Left lung (tissue), 10 donors: Measurements from ENCODE around the gene CEP170B. TPM values are rescaled to one million over a fixed set of nuclear protein-coding genes. Genes with fewer than 3 reads are reported as not detected.
A peak's percentile ranks its signal among the peaks of the same experiment; 100 is the strongest.
"Not testable (repeated sequence)": the region's sequence is repeated elsewhere in the genome, so short reads cannot be mapped to it uniquely, and the experiment has no call there.

Experiments used
- ATAC-seq: fragments of 200-7000 bp; cut with Tn5 transposase; one replicate; pipeline ENCODE4 v1.9.1; 2020; ENCODE audit warnings: moderate library complexity
- DNase-seq, 4 donors: peaks; one replicate each; pipeline ENCODE4 v3.0.0-alpha.2; 2013 to 2020
- H3K27ac ChIP-seq, 2 donors: fragments of 200-600 bp; sonication (generic) in 1 of 2; one replicate each; pipeline versions ENCODE4 v1.5.0 to v1.8.0; 2020 to 2021
- H3K27me3 ChIP-seq, 2 donors: fragments of 200-600 bp; sonication (generic) in 1 of 2; one replicate each; pipeline versions ENCODE4 v1.5.0 to v1.8.0; 2020 to 2021
- H3K36me3 ChIP-seq, 2 donors: fragments of 200-600 bp; sonication (generic) in 1 of 2; one replicate each; pipeline versions ENCODE4 v1.5.0 to v1.8.0; 2020 to 2021
- H3K4me1 ChIP-seq, 2 donors: fragments of 200-600 bp; one replicate each; pipeline ENCODE4 v1.8.0; 2021
- H3K4me3 ChIP-seq, 2 donors: fragments of 200-600 bp; sonication (generic) in 1 of 2; one replicate each; pipeline versions ENCODE4 v1.5.0 to v1.8.0; 2020 to 2021; ENCODE audit warnings: mild to moderate bottlenecking in 1 of 2
- H3K9me3 ChIP-seq, 2 donors: fragments of 200-600 bp; sonication (generic) in 1 of 2; one replicate each; pipeline versions ENCODE4 v1.5.0 to v1.8.0; 2020 to 2021
- CTCF ChIP-seq, 2 donors: fragments of 200-600 bp; sonication (generic) in 1 of 2; IDR thresholded peaks; one replicate each; pipeline versions ENCODE4 v1.5.0 to v1.8.0; 2021; ENCODE audit warnings: antibody characterized with exemption in 2 of 2
- intact Hi-C, 2 donors: fragments of 100-400 bp; cut with DNase I; formaldehyde crosslinking; loops; one replicate each; pipeline versions ENCODE4 v1.11.2 to v1.14.2; 2022
- polyA plus RNA-seq, 6 donors: library from polyadenylated mRNA; unstranded; fragments of 120-200 nt; gene quantifications; one replicate each; pipeline ENCODE4 v1.2.1, GENCODE V29; 2013; ENCODE audit not compliant: insufficient read length in 6 of 6
- total RNA-seq, 2 donors: library from RNA; stranded (reverse); fragmentation: NEBNext Ultra II Directional; extraction: Animal tissue kit (Norgen Biotek cat#: 25700); gene quantifications; one replicate each; pipeline ENCODE4 v1.2.1, GENCODE V29; 2021
- donor health status: DM: no; HTN: yes; CAD: no.
- donor health status: DM: no; HTN: no; CAD: no.

The CEP170B gene
- total and polyA plus RNA-seq, 8 donors: 10.0 to 42.3 (median 14.2) TPM

GRCh38 chr14:104898195-104898558 lies 33.1 kb downstream of the CEP170B start:
- no peak overlapping the region for H3K27ac ChIP-seq
- no peaks in the 10 kb centered on the region for H3K27me3 ChIP-seq
- intact Hi-C loops: loop anchor here in 1 of 2 donors (10.0 kb wide), 1 partner anchor 147 kb away; no protein-coding TSS in a partner anchor
- peaks cover 0 to 9% of the 10 kb centered on the region in 2 donors for H3K36me3 ChIP-seq
- ATAC-seq: no peak
- DNase-seq: peak in 1 of 4 donors; percentile 25
- no peaks in the 10 kb centered on the region for H3K9me3 ChIP-seq
- peaks cover 0 to 15% of the 10 kb centered on the region in 2 donors for H3K4me1 ChIP-seq
- TF ChIP-seq CTCF (IDR thresholded peaks at IDR 0.05): no peak
- H3K4me3 ChIP-seq: no peak overlapping the region

GRCh38 chr14:104898870-104899510 lies 33.9 kb downstream of the CEP170B start:
- intact Hi-C loops: loop anchor here in 1 of 2 donors (10.0 kb wide), 1 partner anchor 146 kb away; no protein-coding TSS in a partner anchor
- Histone ChIP-seq H3K4me3 (no peak overlapping the region), H3K9me3 (no peaks in the 10 kb centered on the region), H3K27ac (no peak overlapping the region), H3K4me1 (peaks cover 0 to 15% of the 10 kb centered on the region in 2 donors), H3K27me3 (no peaks in the 10 kb centered on the region), H3K36me3 (peaks cover 0 to 1% of the 10 kb centered on the region in 2 donors)
- DNase-seq (peak in 1 of 4 donors; percentile 69), ATAC-seq (no peak)
- no peak for TF ChIP-seq CTCF (IDR thresholded peaks at IDR 0.05)

DNA sequence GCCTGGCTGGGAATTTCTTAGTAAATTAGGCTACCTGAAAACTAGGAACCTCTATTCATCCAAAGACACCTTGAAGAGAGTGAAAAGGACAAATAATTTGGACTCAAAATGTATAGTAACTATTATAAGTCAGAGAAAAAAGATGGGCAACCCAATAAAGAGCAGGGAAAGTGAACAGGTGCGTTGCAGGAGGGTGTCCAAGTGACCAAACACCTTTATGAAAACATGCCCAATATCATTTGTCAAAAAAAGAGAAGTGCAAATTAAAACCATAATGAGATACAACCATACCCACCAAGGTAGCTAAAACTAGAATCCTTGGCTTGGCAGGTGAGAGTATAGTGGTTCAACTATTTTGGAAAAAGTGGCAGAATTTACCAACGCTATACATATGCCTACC lies 34.7 kb downstream of the CEP170B start:
- TF ChIP-seq CTCF (IDR thresholded peaks at IDR 0.05): no peak
- DNase-seq (no peak), ATAC-seq (no peak)
- intact Hi-C loops: loop anchor here in 1 of 2 donors (10.0 kb wide), 1 partner anchor 145 kb away; no protein-coding TSS in a partner anchor
- Histone ChIP-seq H3K9me3 (no peaks in the 10 kb centered on the region), H3K27ac (no peak overlapping the region), H3K36me3 (no peaks in the 10 kb centered on the region), H3K27me3 (peaks cover 0 to 7% of the 10 kb centered on the region in 2 donors), H3K4me3 (no peak overlapping the region), H3K4me1 (peaks cover 0 to 15% of the 10 kb centered on the region in 2 donors)

GRCh38 chr14:104900639-104901512 lies 35.8 kb downstream of the CEP170B start:
- no peaks in the 10 kb centered on the region for H3K36me3 ChIP-seq
- no peak overlapping the region for H3K27ac ChIP-seq
- intact Hi-C loops: no loop called here
- TF ChIP-seq CTCF (IDR thresholded peaks at IDR 0.05): no peak
- H3K27me3 ChIP-seq: peaks cover 0 to 9% of the 10 kb centered on the region in 2 donors
- ATAC-seq: no peak
- H3K4me1 ChIP-seq: peaks cover 0 to 8% of the 10 kb centered on the region in 2 donors
- DNase-seq: no peak
- H3K9me3 ChIP-seq: no peaks in the 10 kb centered on the region
- no peak overlapping the region for H3K4me3 ChIP-seq

DNA sequence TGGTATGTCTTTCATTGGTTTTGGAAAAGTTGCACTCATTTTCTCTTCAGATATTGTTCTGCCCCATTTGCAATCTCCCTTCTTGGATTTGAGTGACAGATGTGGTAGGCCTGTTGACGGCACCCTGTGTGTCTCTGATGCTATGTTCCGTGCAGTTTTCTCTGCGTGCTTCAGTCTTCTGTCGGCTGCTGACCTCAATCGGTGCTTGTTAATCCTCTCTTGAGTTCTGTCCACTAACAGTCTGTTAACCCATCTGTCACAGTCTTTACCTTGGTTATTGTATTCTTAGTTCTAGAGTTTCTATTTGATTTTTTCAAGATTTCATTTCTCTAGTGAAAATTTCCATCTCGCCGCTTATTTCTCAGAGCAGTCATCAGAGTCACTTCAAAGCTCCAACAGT lies 38.9 kb downstream of the CEP170B start:
- H3K9me3 ChIP-seq: no peaks in the 10 kb centered on the region

GRCh38 chr14:104904650-104905578 lies 39.8 kb downstream of the CEP170B start:
- H3K27me3 ChIP-seq, H3K27ac ChIP-seq, H3K9me3 ChIP-seq, H3K4me1 ChIP-seq, H3K4me3 ChIP-seq, H3K36me3 ChIP-seq, DNase-seq, intact Hi-C loops: not testable (repeated sequence)
- peak; percentile 21 for ATAC-seq

More for the DNA sequence above, 38.9 kb downstream of the CEP170B start:
- no peak overlapping the region for H3K27ac ChIP-seq
- ATAC-seq (no peak), DNase-seq (no peak)
- no peaks in the 10 kb centered on the region for H3K36me3 ChIP-seq
- peaks cover 0 to 9% of the 10 kb centered on the region in 2 donors for H3K27me3 ChIP-seq
- no peaks in the 10 kb centered on the region for H3K4me1 ChIP-seq
- intact Hi-C loops: no loop called here
- TF ChIP-seq CTCF (IDR thresholded peaks at IDR 0.05): no peak
- H3K4me3 ChIP-seq: no peak overlapping the region

- intact Hi-C loops, H3K9me3 ChIP-seq, DNase-seq, H3K4me1 ChIP-seq, H3K36me3 ChIP-seq, H3K4me3 ChIP-seq, H3K27me3 ChIP-seq, H3K27ac ChIP-seq, ATAC-seq: not testable (repeated sequence)
These were observed 40.5 kb downstream of the CEP170B start for GRCh38 chr14:104905579-104905933.
